GM18867 (cell line): ENCODE measurements around the gene ACOT13.
"Not testable (repeated sequence)": the region's sequence is repeated elsewhere in the genome, so short reads cannot be mapped to it uniquely, and the experiment has no call there.

ENCODE experiments used
- ATAC-seq: cut with Tn5 transposase; IDR thresholded peaks from one replicate; pipeline ENCODE4 v1.9.1; 2021; ENCODE audit warnings: mild to moderate bottlenecking, moderate library complexity; ENCODE audit not compliant: unreplicated experiment

The ACOT13 gene

DNA sequence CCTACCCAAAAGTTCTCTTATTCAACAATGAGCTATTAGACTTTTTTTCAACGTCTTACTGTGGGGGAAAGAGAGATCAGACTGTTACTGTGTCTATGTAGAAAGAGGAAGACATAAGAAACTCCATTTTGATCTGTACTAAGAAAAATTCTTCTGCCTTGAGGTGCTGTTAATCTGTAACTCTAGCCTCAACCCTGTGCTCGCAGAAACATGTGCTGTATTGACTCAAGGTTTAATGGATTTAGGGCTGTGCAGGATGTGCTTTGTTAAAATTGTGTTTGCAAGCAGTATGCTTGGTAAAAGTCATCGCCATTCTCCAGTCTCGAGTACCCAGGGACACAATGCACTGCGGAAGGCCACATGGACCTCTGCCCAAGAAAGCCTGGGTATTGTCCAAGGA is 5.1 kb upstream of the ACOT13 start:
- ATAC-seq, result not testable (repeated sequence)

GRCh38 chr6:24662236-24662635 is 4.6 kb upstream of the ACOT13 start:
- ATAC-seq, result no peak

- ATAC-seq, result no peak
Measured at GRCh38 chr6:24663189-24663588, 3.7 kb upstream of the ACOT13 start.

DNA sequence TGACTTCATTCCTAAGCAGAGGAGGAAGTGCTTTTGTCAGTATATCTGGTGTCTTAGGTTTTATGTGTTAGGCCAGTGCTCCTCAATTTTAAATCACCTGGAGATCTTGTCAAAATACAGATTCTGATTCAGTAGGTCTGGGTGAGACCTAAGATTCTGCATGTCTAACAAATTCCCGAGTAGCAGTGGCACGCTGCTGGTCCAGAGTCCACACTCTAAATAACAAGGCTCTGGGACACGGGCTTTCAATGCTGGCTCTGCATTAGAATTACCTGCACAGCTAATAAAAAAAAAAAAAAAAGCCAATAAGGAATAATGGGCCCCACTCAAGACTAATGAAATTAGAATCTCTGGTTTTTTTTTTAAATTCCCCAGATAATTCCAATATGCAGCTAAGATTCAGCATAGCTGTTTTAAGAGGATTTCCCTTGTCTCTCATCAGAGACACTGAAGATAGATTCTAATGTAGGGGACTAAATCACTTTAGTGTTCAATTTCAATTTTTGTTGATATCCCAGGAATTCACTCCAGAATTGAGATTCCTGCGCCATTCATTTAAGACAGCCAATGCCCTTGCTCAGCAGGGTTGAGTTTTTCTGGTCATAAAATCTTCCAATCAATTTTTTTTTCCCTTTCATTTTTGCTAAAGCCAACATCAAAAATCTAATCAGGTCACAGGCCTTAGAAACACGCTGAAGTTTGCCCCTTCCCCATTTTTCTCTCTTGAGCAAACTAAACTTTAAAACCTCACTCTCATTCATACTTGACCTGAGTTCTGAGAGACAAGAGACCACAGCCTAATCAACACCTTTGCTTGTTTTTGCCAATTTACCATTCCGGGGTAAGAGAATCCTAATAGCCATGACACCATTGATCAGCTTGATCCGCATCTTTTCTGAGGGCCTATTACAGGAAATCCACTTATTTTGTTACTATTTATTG is 2.6 kb upstream of the ACOT13 start:
- ATAC-seq, result no peak

GRCh38 chr6:24666097-24666640 is 708 bp upstream of the ACOT13 start:
- ATAC-seq, result peak; percentile 34

GRCh38 chr6:24667378-24667803 is 514 bp downstream of the ACOT13 start:
- no peak for ATAC-seq

- not testable (repeated sequence) for ATAC-seq
Measured at GRCh38 chr6:24668066-24668996, 1.5 kb downstream of the ACOT13 start.

DNA sequence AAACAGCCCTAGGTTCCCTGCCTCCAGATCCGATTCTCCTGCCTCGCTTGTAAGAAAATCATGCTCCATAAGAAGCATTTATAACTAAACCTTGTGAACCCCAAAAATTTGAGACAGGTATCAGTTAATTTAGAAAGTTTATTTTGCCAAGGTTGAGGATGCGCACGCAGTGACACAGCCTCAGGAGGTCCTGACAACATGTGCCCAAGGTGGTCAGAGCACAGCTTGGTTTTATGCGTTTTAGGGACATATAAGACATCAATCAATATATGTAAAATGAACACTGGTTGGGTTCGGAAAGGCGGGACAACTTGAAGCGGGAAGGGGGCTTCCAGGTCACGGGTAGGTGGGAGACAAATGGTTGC is 2.1 kb downstream of the ACOT13 start:
- no peak for ATAC-seq

DNA sequence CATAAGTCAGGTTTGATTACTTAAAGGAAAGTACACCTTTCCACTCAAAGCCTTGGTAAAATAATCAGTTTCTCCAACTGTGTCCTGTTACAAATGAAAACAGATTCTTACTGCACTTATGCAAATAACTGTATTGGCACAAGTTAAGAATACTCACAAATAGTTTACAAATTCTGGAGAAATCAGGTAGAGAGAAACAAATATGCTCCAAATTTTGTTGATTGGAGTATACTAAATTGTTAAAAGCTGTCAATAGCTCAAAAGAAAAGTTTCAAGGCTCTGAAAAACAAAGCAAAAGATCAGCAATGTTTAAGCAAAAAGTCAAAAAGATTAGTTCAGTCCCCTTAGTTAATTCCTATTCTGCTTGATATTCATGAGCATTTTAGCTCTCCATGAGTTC is 3.6 kb downstream of the ACOT13 start:
- ATAC-seq, result not testable (repeated sequence)

GRCh38 chr6:24671077-24671476 is 4.2 kb downstream of the ACOT13 start:
- not testable (repeated sequence) for ATAC-seq

GRCh38 chr6:24672620-24673182 is 5.8 kb downstream of the ACOT13 start:
- no peak for ATAC-seq

- ATAC-seq, result no peak
Measured at GRCh38 chr6:24673625-24674024, 6.7 kb downstream of the ACOT13 start.

- ATAC-seq, result not testable (repeated sequence)
Measured at GRCh38 chr6:24678792-24679352, 12.0 kb downstream of the ACOT13 start.

GRCh38 chr6:24680582-24680981 is 13.7 kb downstream of the ACOT13 start:
- ATAC-seq, result no peak

DNA sequence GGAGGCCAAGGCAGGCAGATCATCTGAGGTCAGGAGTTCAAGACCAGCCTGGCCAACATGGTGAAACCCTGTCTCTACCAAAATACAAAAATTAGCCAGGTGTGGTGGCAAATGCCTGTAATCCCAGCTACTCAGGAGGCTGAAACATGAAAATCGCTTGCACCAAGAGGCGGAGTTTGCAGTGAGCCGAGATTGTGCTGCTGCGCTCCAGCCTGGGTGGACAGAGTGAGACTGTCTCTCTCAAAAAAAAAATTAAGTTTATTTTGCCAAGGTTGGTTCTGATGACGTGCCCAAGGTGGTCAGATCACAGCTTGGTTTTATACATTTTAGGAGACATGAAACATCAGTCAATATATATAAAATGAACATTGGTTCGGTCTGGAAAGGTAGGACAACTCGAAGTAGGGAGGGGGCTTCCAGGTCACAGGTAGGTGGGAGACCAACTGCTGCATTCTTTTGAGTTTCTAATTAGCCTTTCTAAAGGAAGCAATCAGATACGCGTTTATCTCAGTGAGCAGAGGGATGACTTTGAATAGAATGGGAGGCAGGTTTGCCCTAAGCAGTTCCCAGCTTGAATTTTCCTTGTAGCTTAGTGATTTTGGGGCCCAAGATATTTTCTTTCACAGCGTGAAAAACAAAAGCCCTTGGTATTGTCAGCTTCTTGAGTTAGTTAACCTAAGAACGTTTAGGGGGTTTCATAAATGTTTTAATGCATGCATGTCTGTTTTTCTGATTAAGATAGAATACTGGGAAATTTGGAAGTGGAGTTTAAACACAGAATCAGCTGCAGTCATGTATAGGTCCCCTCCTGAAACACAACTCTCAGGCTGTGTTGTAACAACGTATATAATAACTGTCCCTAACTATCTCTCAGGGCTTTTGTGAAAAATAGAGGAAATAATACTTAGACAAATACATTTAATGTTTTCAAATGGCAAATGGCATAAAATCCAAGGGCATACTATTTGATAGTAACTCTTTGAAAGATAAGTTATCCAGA is 16.7 kb downstream of the ACOT13 start:
- ATAC-seq, result no peak

- ATAC-seq, result no peak
Measured at GRCh38 chr6:24686408-24686807, 19.5 kb downstream of the ACOT13 start.

GRCh38 chr6:24686946-24687345 is 20.1 kb downstream of the ACOT13 start:
- ATAC-seq, result no peak

DNA sequence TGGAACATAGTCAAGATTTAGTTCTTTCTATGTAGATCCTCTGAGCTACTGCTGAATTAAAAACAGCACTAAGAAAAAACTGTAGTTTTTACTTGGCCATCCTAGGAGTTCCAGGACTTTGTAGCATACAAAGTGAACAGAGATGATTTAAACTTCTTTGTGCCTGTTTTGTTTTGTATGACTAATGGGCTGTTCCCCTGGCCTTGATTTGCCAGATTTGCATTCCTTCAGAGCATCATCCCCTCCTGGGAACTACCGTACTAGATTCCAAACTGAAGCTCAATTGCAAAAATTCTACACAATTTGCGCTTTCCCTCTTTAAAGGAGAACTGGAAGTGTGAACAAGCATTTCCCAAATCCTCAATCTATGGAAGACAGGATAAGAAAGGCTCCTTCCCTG is 23.1 kb downstream of the ACOT13 start:
- no peak for ATAC-seq

DNA sequence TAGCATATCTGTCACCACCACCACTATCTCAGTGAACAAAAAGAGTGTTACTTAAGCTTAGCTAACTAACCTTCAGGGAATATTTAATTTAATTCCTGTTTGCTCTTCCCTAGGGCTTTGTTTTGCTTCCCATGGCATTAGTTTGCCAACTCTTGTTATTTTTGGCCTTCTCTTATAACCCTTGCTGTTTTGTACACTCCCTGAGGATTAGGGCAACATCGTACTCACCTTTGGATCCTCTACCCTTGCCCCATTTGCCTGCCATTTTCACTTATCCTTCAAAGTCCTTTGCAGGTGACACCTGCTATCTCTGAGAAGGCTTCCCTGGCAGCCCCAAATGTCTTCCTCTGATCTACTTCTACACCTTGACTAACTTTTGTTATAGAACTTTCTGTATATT is 23.7 kb downstream of the ACOT13 start:
- no peak for ATAC-seq
